NK-92 (cell line): Measurements from ENCODE around the gene HLA-C.
"Not testable (repeated sequence)": the region's sequence is repeated elsewhere in the genome, so short reads cannot be mapped to it uniquely, and the experiment has no call there.

Source experiments
- DNase-seq: peaks from one replicate; lab custom pipeline; 2025; ENCODE audit not compliant: unreplicated experiment; lab: John Stamatoyannopoulos, UW

HLA-C gene

DNA sequence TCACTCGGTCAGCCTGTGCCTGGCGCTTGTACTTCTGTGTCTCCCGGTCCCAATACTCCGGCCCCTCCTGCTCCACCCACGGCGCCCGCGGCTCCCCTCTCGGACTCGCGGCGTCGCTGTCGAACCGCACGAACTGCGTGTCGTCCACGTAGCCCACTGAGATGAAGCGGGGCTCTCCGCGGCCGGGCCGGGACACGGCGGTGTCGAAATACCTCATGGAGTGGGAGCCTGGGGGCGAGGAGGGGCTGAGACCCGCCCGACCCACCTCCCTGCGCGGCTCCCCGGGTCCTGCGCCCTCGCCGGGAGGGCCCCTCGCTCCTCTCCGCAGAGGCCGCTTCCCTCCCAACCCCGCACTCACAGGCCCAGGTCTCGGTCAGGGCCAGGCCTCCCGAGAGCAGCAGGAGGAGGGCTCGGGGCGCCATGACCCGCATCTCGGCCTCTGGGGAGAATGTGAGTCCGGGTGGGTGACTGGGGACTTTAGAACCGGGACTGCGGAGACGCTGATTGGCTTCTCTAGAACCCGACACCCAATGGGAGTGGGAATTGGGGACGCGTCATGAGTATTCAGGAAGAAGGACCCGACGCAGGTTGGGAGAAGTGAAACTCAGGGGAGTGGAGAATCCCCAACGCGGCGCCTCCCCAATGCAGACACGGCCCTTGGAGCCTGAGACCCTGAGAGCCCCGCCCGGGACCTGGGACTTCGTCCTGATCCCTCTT lies at the start of gene HLA-C:
HLA-C (minus strand) TSS at position 452 of the 717 bp plus-strand sequence; CDS start at position 431, 21 bp downstream.
- DNase-seq: peak; percentile 73

DNA sequence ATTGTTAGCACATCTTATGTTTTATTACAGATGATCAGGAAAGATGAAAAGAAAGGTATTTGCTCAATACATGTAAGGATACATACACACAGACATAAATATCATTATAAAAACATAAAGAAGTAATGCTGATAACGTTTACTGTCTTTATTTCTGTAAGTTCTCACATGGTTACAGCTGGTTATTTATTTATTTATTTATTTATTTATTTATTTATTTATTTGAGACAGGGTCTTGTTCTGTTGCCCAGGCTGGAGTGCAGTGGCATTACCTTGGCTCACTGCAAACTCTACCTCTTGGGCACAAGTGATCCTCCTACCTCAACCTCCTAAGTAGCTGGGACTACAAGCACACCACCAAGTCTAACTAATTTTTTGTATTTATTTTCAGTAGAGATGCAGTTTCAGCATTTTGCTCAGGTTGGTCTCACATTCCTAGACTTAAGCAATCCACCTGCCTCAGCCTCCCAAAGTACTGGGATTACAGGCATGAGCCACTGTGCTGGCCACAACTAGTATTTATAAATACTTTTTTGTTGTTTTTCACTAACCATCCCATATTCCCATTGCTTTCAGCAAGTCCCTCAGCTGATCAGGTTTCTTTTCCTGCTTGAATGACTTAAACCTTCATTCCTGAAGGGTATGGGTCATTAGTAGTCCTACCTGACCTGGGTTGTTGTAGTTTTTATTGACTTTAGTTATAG lies 49.3 kb upstream of the HLA-C start:
- no peak for DNase-seq

DNA sequence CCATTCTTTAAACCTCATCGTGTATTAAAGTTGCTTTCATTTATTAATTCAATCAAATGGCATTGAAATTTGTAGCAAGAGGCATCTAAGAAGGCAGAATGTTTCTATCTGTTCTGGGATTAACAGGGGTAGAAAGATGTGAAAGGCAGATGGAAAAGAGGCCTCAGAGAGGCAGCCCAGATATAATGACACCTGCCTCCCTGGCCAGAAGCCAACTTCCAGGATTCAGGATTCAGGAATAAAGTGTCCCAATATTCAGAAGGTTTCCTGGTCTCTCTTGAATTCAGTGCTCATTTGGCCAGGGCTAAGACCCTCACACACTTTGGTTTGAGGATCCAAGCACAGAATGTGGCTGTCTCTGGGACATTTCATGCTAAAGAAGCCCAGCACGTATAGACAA lies 45.1 kb upstream of the HLA-C start:
- no peak for DNase-seq

DNA sequence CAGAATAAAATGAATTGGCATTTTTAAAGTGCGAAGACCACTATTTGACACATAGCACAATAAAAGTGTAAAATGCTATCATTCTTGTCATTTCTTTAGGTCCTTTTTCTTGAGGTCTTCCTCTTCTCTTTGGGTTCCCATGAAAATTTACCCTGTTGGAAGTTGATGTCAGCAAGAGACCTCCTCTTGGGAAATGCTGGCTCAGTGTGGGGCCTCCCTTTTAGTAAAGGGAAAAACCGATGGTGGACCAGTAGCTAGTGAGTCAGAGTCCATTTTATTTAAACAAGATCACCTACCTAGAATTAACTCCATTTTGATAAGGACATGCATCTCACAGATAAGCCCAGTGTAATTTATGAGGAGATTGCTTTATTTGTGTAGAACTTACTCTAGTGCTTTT lies 37.7 kb upstream of the HLA-C start:
- no peak for DNase-seq

DNA sequence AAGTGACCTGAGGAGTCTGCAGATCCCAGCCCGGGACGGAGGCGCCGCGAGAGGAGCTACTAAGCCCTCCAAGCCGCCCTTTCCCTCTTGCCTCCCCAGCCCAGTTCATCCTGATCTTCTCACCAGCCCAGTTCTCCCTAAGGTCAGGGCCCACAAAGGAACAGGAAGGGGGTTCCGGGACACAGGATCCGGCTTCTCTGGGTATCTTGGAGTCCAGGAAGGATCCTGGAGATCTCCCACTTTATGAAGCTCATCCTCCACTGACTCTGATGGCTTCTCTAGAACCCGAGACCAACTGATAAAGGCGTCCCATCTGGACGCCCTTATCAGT lies 36.9 kb upstream of the HLA-C start:
- DNase-seq: no peak

DNA sequence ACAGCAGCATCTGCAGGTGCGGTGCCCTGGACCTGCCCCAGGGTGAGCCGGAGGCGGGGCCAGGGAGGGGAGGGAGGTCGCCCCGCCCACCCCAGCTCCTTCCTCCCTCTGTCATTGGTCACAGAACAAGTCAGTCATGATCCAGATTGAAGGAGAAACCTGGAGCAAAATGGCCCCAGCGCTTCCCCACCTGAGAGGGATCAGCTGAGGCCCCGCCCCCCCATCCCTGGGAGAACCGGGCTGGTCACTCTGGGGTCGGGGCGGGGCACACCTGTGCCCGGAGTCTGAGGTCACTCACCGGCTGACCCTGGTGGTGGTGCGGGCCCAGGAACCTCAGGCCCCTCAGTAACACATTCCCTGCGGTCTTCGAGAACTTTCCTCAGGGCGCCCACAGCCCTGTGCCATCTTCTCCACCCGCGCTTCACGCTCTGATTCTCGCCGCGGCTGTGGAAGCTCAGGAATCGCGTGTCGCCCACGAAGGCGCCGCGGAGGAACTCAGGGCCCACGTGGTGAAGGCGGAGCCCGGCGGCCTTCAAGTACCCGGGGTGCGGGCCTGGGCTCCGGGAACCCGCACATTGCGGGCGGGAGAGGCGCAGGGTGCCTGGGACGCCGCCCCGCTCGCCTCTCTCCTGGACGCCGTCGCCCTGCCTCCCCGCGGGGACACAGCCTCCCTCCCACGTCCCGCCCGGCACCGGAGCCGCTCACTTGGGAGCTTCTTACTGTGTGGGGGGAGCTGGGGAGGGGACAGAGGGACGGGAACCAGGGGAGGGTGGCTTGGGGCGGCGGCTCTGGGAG lies 36.4 kb upstream of the HLA-C start:
- no peak for DNase-seq

DNA sequence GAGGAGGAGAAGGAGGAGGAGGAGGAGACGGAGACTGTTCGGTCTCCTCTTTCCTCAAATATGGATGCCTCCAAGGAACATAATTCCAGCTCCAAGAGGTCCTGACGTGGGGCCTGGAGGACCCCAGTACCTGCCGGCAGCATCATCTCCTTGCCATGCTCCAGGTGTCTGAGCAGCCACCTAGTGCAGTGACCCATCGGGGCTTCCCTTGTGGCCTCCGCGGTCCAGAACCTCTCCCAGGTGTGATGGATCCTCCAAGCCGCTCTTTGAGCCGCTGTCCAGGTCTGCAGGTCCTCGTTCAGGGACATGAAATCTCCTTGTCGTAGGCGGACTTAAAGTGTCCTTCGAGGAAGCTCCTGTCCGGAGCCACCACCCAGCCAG lies 35.8 kb upstream of the HLA-C start:
- no peak for DNase-seq

DNA sequence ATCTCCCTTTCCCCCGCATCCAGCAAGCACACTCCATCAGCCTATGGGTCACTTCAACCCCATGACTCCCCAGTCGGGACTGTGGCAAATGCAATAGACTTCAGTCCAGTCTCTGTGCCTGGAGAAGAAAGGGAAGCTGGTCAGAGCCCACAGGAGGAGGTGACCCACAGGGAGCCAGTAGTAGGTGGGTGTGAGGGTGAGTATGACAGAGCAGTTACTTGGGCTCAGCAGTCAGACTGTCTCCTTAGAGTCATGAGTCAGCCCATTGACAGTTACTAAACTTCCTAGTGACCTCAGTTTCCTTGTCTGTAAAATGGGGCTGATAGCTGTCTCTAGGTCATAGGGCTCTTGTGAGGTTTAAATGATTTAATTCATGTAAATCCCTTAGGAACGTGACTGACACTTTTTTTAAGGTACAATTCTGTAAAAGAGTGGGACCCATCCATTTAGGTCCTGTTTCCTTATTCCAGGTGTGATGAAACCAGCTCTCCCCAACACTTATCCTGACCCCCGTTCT lies 33.9 kb upstream of the HLA-C start:
- no peak for DNase-seq

DNA sequence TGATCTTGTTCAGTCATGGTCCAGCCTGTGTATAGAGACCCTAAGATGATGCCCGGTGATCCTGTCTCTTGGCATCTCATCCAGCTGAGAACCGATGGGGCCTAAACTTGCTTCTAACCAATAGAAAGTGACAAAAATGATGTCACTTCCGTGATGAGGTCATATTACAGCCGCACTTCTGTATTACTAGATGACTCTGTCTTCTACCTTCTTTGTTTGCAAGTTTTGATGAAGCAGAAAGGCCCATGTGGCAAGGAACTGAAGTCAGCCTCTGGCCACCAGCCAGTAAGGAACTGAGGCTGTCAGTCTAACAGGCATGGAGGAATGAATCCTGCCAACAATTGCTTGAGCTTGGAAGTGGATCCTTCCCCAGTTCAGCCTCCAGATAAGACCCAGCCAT lies 32.8 kb upstream of the HLA-C start:
- no peak for DNase-seq

DNA sequence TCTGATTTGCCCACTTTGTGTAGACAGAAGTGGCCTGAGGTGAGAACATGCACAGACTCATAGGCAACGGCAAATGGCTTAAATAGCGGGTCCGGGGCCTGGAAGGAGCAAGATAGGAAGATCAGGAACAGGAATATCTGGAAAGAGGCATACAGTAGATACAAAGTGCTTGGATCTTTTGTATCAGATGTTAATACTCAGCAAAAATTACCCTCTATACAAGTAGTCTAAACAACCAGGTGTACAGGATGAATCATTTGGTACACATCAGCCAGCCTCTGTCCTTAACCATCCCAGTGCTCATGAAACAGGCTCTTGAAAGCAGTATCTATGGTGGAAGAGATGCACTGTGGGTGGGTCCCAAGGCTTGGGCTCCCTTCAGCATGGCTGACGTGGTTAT lies 28.9 kb upstream of the HLA-C start:
- DNase-seq: no peak

DNA sequence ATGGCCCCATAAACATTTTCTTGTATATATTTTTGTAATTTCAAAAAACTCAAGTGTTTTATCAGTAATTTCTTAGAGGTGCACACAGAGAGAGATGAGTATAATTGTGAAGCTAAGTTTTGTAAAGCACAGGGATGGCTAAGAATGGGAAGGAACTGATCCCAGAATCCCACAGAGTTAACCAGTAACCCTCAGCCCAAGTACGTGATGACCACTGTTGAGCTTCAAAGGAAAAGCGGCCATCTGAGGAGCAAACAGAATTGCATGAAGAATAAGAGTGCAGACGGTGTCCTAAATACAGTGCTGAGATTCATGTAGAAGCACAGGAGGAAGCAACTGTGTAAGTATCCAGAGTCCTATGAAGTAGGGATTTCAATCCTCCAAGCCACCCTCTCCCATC lies 28.1 kb upstream of the HLA-C start:
- DNase-seq: no peak

DNA sequence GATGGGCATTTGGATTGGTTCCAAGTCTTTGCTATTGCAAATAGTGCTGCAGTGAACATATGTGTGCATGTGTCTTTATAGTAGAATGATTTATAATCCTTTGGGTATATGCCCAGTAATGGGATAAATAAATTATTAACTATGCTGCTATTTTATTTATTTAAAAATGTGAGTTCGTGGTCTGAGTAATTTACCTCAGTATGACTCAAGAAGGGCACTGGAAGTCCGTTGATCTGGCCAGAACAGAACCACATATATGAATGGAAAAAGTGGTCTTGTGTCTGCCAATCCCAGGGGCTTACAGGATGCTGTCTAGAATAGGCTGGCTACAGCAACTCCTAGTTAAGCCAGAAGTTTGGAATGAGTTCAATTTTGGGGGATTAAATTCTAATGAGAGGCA lies 27.6 kb upstream of the HLA-C start:
- no peak for DNase-seq

DNA sequence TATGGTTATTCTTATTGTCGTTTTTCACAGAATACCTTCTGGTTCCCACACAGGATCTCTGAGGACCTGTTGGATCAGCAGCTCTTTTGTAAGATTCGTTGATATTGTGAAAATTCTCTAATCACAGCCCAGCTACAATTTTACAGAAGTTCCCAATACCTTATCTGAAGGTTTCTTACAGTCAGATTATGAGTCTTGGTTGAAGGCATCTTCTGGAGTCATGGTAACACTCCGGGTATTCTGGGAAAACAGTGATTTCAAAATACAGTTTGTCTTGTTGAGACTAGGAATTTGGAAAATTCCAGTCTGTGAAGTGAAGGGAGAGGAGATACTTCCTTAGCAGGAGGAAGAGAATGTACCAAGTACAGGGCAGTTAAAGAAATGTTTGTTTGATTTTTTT lies 22.2 kb upstream of the HLA-C start:
- DNase-seq: no peak

DNA sequence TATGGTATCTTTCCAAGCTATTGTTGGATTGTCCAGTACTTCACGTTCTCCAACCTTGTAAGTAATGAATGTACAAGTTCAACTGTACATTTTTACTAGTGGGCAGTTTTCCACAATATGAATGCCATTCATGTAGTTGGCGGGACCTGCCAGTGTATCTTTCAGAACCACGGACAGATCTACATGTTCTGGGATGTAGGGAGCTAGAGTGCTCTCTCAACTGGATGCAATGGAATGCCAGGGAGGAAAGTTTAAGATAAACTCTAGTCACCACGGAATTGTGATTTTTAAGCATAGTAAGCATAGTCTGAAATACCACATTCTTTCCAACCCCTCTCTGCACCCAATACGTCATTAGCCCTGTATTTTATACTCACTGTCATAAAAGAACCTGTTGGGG lies 21.5 kb upstream of the HLA-C start:
- DNase-seq: no peak

DNA sequence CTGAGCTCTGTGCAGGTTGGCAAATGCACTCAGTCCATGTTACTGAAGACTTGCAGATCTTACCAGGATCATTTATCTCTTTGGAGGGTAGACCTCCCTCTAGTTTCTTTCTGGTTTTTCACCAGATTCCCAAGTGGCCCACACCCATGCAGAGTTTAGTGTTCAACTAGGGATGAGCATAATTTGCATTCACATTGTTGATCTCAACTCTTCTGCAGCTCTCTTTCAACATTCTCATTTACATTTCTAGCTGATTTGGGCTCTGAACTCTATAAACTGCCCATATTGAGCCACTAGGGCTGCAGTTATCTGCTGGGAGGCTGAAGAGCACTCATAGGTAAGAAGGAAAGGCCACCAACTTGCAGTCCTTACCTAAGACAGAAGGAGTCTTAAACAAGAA lies 17.9 kb upstream of the HLA-C start:
- DNase-seq: no peak

DNA sequence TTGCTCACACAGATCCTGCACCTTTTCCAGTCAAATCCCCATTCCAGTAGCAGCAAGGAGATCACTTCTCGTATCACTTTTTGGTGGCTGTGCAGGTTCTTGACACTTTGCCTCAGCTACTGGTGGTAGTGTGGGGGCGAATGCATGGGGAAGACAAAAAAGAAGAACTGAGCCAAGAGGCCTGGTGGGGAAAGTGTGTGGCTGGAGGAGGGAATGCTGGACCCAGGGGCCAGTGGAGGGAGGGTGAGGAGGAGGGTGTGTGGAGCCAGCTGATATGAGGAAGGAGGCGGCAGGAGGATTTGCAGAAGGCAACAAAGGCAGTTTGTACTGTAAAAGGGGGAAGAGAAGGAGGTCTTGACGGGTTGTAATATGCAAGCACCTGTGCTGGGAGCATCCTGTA lies 15.7 kb upstream of the HLA-C start:
- DNase-seq: no peak

DNA sequence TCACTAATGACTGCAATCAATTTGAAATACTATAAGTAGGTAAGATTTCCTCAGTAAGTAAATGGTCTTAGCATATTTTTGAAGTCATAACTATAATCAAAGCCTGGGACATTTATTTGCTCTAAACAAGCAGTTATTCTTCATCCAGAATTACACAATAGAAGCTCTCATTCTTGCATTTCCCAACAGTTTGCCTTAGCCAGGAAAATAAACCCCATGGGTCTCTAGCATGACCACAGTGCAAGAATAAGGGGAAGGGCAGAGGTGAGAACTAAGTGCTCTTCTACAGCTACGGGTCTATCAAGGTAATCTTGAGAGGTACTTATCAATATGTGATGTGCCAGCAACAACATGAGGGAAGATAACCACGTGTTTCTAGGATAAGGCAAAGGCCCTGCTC lies 14.1 kb upstream of the HLA-C start:
- no peak for DNase-seq

DNA sequence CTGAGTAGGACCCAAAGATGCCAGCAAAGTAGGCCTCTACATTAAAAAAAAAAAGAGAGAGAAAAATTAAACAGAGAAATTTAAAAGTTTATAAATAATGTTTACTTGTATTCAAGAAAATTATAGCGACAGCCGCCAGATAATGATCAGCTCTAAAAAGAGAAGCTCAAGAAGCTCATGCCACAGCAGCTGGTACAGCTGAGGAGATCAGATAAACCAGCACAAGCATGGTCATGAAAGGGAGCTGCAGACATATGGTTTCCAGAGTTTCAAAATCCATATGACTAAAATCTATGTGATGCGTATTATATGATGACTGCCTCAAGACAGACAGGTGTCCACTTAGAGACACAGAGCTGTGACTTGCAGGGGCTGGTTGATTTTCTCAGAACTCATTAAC lies 13.6 kb upstream of the HLA-C start:
- DNase-seq: no peak

DNA sequence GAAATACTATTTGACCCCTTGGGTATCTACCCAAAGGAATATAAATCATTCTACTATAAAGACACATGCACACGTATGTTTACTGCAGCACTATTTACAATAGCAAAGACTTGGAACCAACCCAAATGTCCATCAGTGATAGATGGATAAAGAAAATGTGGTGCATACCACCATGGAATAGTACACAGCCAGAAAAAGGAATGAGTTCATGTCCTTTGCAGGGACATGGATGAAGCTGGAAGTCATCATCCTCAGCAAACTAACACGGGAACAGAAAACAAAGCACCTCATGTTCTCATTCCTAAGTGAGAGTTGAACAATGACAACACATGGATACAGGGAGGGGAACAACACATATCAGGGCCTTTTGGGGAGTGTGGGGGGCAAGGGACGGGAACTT lies 7.8 kb upstream of the HLA-C start:
- not testable (repeated sequence) for DNase-seq

DNA sequence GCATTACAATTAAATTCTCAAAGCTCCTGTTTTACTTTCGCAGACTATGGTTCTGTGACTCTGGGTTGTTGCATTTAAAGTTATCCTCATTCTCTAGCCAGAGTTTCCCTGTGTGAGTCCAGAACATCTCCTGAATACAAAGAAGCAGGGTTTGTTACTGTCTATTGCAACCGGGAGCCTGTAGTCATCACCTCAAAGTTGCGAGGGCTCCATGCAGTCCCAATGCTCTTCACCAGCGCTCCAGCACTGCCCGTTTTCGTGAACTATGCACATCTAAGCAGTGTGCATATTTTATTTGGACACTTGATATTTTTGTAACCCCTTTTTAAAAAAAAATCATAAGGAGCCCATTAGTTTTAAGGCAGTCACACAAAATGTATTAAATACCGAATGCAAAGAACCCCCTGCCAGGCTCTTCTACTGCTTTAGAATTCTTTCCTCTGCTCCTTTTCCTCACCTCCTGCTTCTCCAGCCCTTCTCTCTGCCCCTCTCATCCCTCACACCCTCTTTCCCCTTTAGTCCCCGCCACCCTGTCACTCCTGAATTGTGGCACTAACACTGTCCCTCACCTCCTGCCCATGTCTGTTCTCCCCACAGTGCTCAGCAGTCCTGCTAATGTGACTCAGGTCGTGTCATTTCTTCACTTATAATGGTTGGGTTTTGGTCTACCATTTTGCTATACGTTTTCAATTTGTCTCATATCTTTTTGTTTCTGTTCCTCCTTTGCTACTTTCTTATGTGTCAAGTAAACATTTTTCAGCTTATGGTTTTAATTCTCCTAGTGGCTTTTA lies 1.1 kb upstream of the HLA-C start:
- no peak for DNase-seq

DNA sequence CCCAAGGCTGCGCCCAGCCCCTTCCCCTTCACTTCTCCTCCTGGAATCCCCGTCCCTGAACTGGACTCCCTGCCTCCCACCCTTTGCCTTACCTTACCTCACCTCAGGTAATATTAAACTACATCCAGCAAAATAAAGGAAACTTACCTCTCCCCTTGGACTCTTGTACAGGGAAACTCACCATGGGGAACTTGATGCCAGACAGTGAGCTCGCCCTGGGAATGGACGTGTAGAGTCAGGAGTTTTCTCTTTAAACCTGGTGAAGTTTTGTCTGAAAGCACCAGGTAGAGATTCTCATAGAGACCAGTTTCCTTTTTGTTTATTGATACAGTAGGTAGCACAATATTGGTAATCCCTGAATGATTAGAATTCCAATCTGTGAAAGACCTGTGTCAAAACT lies 544 bp upstream of the HLA-C start:
- DNase-seq: no peak
